DND-41 (cell line): ENCODE data around the gene DNAJC3.

Experiments
- CTCF ChIP-seq: IDR thresholded peaks from 2 replicates; pipeline ENCODE4 v1.5.1; 2012; ENCODE audit warnings: borderline replicate concordance, low read length, moderate library complexity, mild to moderate bottlenecking; ENCODE audit not compliant: poor library complexity, severe bottlenecking; ENCODE audit errors: extremely low read depth
- EZH2 ChIP-seq: IDR thresholded peaks from 3 replicates; pipeline ENCODE4 v1.6.1; 2012; ENCODE audit warnings: borderline replicate concordance, low read depth, mild to moderate bottlenecking, moderate library complexity, low read length, inconsistent platforms; ENCODE audit not compliant: severe bottlenecking

DNA sequence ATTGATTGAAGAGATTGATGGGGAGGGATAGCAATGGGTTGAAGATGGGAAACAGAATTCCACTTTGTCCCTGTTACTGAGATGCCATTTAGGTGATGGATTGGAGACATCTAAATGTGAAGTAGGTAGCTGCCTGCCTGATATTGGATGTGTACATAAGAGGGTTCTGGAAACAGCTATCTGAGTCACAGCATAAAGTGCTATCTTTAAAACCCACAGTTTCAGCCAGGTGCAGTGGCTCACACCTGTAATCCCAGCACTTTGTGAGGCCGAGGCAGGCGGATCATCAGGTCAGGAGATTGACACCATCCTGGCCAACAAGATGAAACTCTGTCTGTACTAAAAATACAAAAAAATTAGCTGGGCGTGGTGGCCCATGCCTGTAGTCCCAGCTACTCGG lies 72.6 kb downstream of the DNAJC3 start:
- TF ChIP-seq CTCF (no peak), EZH2 (no peak)
